CD4-positive, alpha-beta T cell treated with Interferon alpha-2 for 1 hour (primary cell): ENCODE data around the gene LRRC59.

Experiments
- DNase-seq, 2 donors: peaks; one replicate each; pipeline ENCODE4 v3.0.0-alpha.2; 2020 to 2022

LRRC59 gene

GRCh38 chr17:50381920-50382319 lies 15.4 kb downstream of the LRRC59 start:
- DNase-seq, result no peak

- DNase-seq, result no peak
Observed at GRCh38 chr17:50381260-50381815, 16.0 kb downstream of the LRRC59 start.

- no peak for DNase-seq
Observed at GRCh38 chr17:50380369-50381259, 16.7 kb downstream of the LRRC59 start.

- DNase-seq, result no peak
Observed at GRCh38 chr17:50379351-50380132, 17.8 kb downstream of the LRRC59 start.

- DNase-seq, result no peak
Observed at GRCh38 chr17:50375858-50376538, 21.3 kb downstream of the LRRC59 start.

GRCh38 chr17:50373705-50374104 lies 23.6 kb downstream of the LRRC59 start:
- no peak for DNase-seq

GRCh38 chr17:50372758-50373556 lies 24.4 kb downstream of the LRRC59 start, which contains the start of the genes EME1 and MRPL27:
Gene EME1, plus strand, starts transcription at chr17:50373229. Its CDS starts 1,980 bp downstream, at chr17:50375209.
Gene MRPL27, minus strand, starts transcription at chr17:50373184. Its CDS starts 14 bp downstream, at chr17:50373170.
- peak; percentile 85 to 90 for DNase-seq

GRCh38 chr17:50372222-50372757 lies 25.0 kb downstream of the LRRC59 start:
- DNase-seq, result no peak

- DNase-seq, result no peak
Observed at GRCh38 chr17:50371526-50371925, 25.8 kb downstream of the LRRC59 start.

GRCh38 chr17:50370052-50370451 lies 27.3 kb downstream of the LRRC59 start:
- DNase-seq, result no peak

- DNase-seq, result no peak
Observed at GRCh38 chr17:50367401-50367800, 29.9 kb downstream of the LRRC59 start.

- no peak for DNase-seq
Observed at GRCh38 chr17:50365649-50366393, 31.5 kb downstream of the LRRC59 start.

- no peak for DNase-seq
Observed at GRCh38 chr17:50365165-50365564, 32.2 kb downstream of the LRRC59 start.

GRCh38 chr17:50364715-50365114 lies 32.6 kb downstream of the LRRC59 start:
- DNase-seq, result no peak

GRCh38 chr17:50364061-50364458 lies 33.3 kb downstream of the LRRC59 start:
- no peak for DNase-seq

GRCh38 chr17:50363217-50364060 lies 33.9 kb downstream of the LRRC59 start:
- no peak for DNase-seq

- no peak for DNase-seq
Observed at GRCh38 chr17:50362661-50363060, 34.7 kb downstream of the LRRC59 start.

- peak; percentile 61 to 73 for DNase-seq
Observed at GRCh38 chr17:50361561-50362480, 35.5 kb downstream of the LRRC59 start.
